Astrocyte of the hippocampus (primary cell): ENCODE results near the gene IGFL3.
A peak's percentile ranks its signal among the peaks of the same experiment; 100 is the strongest.
"Not testable (repeated sequence)": the region's sequence is repeated elsewhere in the genome, so short reads cannot be mapped to it uniquely, and the experiment has no call there.

Experiments used
- DNase-seq: peaks from one replicate; pipeline ENCODE4 v3.0.0; 2011; ENCODE audit warnings: low read depth, low spot score

Gene IGFL3

DNA sequence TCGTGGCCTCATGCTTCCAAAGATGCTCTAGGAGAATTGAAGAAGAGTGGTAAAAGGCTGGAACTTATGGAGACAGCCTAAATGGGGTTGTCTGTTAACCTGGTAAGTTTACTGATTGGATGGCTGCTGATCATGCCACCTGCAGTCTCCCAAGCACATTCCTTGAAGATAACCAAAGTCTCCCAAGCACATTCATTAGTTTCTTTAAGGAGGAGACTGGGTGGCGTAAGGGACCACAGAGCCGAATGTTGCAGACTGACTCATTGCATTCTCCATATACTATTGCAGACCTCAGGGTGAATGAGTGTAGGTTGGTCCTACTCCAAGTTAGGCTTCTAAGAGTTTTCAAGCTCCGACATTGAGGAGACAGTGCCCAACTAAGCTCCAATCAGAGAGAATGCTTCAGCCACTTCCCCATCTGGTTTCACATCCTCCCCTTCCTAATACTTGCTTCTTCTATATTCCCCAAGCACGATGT is at the start of gene IGFL3:
Gene IGFL3 (minus strand): TSS at position 51 of the 478 bp plus-strand sequence. CDS start 39 bp downstream, at position 12.
- peak; percentile 61 for DNase-seq

DNA sequence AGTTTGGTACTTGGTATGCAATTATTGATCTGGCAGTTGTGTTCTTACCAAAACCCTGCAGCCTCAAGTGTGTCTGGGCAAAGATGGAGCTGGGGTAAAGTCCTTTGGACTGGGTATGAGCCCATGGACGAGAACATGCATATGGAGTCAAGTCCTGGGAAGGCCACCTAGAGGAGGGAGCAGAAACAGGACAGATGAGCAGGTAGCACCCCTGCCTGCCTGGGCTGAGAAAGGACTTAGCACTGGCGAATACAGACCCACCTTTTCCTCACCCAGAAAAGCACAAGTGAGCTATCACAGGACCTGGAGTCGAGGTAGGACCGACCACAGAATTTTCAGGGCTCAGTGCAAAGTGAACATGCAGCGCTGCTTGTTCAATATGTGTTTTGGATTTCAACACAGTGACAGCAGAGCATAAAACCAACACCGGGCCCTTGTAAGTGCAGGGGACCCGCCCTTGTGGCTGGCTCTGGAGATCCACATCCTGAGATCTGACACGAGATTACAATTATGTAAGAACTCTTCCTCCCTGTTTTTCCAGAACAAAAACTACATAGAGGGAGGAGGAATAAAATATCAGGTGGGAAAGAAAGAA is 49.5 kb upstream of the IGFL3 start:
- DNase-seq: no peak

DNA sequence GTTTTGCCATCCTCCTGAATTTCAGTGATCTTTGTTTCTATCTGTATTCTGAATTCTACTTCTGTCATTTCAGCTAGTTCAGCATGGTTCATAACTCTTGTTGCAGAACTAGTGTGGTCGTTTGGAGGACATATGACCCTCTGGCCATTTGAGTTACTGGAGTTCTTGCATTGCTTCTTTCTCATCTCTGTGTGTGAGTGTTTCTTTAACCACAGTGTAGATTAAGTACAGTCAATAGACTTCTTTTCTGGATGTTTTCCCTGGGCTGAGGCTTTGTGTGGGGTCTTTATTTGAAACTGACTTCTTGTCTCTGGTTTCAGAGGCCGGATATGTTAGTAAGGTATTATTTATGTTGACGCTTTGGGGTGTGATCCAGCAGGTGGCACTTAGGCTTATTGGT is 38.2 kb upstream of the IGFL3 start:
- DNase-seq: no peak

DNA sequence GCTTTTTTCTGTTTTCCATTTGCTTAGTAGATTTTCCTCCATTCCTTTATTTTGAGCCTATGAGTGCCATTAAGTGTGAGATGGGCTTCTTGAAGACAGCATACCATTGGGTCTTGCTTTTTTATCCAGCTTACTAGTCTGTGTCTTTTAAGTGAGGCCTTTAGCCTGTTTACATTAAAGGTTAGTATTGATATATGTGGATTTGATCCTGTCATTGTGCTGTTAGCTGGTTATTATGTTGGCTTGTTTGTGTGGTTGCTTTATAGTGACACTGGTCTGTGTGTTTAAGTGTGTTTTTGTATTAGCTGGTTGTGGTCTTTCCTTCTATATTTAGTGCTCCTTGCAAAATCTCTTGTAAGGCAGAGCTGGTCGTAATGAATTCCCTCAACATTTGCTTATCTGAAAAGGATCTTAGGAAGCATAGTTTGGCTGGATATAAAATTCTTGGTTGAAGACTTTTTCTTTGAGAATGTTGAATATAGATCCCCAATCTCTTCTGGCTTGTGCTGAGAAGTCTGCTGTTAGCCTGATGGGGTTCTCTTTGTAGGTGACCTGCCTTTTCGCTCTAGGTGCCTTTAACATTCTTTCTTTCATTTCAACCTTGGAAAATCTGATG is 37.3 kb upstream of the IGFL3 start:
- DNase-seq: not testable (repeated sequence)

DNA sequence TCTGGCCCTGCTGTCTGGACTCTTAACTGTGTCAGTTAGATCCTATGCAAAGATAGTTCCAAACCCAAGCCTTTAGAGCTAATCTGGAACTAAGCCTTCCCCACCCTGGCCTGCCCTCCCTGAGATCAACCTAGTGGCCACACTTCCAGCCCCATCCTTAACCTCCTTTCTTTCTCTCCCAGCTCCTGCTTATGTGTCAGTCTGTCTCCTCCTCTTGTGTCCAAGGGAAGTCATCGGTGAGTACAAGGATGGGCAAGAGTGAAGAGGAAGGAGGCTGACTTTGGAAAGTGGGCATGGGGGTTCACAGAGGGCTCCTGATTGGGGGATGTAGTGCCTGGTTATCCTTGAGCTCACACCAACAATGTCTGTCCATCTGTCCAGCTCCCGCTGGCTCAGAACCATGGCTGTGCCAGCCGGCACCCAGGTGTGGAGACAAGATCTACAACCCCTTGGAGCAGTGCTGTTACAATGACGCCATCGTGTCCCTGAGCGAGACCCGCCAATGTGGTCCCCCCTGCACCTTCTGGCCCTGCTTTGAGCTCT is 35.8 kb upstream of the IGFL3 start:
- DNase-seq: no peak

DNA sequence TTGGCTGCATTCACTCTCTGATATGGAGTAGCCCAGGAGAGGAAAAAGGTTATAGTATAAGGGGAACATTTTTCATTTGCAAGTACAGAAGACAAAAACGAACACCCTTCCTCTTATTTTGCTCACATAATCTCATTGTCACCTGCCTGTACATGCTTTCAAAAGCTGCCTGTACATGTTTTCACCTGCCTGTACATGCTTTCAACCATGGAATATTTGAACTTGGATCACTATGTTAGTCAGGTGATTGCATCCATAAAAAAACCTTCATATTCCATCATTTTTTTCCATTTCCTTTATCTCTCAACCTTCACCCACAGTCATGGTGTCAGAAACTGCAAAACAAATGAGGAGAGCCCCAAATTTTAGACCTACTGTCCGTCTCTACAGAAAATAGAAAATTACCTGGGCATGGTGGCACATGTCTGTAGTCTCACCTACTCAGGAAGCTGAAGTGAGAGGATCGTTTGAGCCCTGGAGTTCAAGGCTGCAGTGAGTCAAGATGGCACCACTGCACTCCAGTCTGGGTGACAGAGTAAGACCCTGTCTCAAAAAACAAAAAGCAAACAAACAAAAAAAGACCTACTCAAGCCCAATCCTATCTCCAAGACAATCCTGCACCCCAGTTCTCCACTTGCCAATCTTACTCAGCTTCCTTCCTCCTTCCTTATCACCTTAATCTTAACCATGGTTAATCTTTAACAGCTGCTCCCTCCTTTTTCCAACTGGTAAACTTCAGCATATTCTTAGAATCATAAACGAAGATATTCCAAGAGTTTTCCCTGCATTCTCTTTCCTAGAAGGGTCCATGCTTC is 35.1 kb upstream of the IGFL3 start:
- no peak for DNase-seq

DNA sequence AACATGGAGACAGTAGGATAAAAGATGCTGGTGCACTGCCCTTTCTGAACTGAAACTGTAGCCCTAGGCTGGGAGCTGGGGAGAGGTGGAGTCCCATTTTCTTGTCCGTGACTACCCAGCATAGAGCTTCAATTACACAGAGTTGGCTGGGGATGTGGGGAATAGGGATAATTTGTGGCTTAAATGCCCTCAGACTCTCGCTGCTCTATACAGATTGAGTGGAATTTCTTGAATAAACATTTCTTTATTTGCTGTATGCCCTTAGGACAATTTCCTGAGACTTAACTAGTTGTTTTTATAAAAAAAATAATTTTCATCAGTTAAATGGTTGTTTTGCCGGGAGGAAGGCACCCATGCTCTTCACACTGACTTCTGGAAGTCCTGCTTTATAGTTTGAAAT is 30.7 kb upstream of the IGFL3 start:
- peak; percentile 5 for DNase-seq

DNA sequence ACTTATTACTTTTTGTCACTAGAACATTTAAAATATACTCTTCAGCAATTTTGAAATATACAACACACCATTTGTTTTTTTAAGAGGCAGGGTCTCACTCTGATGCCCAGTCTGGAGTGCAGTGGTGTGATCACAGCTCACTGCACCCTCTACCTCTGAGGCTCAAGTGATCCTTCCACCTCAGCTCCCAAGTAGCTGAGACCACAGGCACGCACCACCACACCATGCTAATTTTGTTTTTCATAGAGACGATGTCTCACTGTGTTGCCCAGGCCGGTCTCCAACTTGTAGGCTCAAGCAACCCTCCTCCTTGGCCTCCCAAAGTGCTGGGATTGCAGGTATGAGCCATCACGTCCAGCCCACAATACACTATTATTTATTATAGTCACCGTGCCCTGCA is 26.1 kb upstream of the IGFL3 start:
- no peak for DNase-seq

DNA sequence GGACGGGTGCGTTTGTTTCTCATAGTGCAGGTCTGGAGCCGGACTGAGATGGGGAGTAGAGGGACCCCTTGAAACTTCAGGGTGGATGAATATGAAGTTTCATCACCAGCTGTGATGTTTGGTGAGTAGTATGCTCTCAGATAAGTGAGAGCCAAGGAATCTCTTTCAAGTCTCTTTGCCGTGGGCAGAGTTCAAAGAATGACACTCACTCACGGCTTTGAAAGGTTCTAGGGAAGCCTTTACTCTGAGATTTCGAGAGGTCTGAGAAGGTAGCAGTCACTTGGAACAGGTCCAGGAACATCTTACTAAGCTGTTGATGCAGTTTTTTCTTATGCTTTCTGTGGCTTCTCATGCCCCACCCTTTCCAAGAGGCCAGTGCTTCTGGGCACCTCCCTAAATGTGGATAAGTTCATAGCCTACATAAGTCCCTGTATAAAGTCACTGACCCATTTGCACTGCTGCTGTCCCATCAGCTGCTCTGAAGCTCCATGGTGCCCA is 23.4 kb upstream of the IGFL3 start, which contains the start of gene IGFL2:
Gene IGFL2 (plus strand): TSS at position 448 of the 498 bp plus-strand sequence. CDS start 41 bp downstream, at position 489.
- peak; percentile 32 for DNase-seq

DNA sequence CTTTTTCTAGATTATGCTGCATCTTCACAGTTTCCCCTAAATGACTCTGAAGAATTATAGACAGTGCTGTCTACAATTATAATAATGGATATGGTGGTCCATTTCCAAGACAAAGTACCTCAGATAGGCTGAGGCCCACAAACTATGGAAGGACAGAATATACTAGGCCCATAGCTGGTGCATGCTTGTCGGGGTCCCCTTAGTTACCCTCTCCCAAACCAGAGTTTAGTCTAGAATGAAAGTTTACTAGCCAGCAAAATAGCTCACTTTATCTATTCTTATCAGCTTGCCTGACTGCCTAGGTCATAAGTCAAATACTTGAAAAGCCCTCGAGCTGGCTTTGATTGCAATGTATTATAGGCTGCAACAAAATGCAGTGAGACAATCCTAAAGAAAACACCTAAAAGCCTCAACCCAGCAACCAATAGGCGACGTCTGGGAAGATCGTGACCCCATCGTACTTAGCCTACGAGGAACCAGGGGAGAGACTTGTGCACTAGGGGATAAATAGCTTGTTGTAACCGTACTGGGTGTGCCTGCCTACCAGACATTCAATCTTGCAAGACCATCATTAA is 22.8 kb upstream of the IGFL3 start:
- DNase-seq: no peak

DNA sequence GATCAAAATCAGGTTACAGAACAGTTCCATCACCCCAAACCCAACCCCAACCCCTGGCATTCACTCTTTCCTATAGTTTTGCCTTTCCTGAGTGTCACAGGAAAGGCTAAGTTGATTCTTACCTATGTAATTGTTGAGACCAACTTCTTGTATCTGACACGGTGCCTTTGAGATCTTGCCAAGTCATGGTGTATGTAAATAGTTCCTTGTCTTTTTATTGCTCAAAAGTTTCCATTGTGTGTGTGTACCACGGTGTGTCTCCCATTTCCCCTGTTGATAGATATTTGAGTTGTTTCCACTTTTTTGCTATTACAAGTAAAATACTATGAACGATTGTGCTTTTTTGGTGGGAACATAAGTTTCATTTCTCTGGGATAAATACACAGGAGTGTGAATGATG is 20.3 kb upstream of the IGFL3 start:
- no peak for DNase-seq

DNA sequence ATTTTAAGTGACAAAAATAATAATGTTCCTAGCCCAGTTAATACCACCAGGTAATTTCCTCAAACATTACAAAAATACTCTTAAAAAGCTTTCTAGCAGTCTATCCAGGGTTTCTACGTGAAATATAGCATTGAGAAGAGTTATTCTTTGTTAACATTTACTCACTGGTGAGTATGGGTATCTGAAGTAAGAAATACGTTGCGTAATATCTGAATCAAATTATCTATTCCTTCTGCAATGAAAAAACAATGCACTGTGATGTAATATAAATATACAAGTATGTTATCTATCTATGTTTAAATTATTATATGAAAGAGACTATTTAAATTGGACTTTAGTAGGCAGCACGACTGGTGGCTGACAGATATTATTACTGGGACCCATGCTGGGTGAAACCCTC is 17.8 kb upstream of the IGFL3 start:
- DNase-seq: no peak

DNA sequence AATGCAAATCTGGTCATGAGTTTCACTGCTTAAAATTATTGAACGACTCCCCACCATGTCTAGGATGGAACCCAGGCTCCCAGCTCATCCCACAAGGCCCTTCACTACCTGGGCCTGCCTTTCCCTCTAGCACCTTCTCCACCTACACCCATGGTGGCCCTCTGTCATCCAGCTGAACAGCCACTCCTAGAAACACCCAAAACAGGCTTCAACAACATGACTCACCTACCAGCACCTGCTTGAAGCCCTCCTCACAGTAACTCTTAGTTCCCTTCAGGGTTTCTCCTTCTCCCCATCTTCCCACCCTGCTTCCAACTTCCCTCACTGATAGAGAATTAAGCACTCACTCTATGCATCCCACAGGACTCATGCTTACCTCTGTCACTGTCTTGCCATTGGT is 16.9 kb upstream of the IGFL3 start:
- DNase-seq: no peak

DNA sequence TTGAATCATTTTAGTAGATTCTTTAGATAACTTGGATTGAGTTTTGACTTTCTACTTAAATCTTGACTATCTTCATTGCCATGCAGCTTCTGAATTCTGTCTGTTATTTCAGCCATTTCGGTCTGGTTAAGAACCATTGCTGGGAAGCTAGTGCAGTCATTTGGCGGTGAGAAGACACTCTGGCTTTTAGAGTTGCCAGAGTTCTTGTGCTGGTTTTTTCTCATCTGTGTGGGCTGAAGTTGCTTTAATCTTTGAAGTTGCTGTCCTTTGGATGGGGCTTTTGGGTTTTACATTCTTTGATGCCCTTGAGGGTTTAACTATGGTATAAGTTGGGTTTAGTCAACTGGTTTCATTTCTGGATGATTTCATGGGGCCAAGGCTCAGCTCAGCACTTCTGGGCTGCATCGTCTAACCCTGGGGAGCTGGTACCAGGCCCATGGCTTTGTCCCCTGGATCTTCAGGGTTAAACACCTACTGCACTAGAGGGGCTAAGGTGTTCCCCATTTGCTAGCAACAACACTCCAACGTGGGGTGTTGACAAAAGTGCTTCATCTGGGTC is 13.5 kb upstream of the IGFL3 start:
- DNase-seq: no peak

DNA sequence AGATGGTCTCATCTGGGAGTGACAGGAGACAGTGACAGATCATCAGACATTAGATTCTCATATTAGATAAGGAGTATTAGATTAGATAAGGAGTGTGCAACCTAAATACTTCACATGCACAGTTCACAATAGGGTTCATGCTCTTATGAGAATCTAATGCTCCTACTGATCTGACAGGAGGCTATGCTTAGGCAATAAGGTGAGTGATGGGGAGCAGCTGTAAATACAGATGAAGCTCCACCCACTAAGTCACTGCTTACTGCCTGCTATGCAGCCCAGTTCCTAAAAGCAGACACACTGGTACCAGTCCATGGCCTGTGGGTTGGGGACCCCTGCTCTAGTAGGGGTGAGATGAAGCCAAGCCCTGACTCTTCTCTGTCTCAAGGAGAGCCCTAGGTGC is 10.0 kb upstream of the IGFL3 start:
- no peak for DNase-seq

DNA sequence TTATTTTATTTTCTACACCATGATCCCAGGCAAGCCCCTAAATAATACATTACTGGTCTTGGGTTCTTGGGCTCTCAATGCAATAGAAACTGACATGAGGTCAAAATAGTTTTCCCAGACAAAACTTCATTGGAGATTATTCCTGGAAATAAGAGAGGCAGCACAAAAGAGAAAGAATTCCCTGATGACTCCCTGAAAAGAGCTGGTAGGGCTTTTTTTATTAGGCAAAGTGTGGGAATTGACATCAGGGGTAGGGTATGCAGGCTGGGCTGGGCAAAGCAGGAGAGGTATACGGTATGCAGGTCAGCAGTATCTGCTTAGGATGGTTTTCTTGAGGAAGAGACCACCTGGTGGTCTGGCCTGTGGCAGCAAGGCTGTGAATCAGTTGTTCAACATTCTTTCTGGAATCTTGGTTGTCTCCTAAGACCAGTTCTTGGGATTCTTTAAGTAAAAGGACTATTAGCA is 9.3 kb upstream of the IGFL3 start:
- DNase-seq: peak; percentile 61

DNA sequence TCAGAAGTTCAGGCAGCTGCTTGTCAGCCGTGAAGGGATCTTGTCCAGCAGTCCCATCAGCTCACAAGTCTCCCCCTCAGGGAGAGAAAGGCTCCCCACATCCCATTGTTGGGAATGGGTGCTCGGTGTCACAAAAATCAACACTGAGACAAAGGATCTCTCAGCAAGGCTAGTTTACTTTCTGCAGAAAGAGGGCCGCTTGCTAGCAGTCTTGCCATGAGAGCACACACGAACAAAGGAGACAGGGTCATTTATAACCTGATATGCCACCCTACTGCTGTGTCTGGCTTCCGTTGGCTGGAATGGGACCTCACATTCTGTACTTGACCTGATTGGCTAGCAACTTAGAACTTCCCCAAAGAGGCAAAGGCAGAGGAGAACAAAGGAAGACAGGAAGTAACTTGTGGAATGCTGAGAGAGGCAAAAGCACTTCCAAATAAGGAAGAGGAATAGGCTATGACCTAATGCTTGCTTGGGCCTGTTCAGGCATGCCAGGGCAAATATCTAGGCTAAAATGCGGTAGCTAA is 8.7 kb upstream of the IGFL3 start:
- peak; percentile 97 for DNase-seq

DNA sequence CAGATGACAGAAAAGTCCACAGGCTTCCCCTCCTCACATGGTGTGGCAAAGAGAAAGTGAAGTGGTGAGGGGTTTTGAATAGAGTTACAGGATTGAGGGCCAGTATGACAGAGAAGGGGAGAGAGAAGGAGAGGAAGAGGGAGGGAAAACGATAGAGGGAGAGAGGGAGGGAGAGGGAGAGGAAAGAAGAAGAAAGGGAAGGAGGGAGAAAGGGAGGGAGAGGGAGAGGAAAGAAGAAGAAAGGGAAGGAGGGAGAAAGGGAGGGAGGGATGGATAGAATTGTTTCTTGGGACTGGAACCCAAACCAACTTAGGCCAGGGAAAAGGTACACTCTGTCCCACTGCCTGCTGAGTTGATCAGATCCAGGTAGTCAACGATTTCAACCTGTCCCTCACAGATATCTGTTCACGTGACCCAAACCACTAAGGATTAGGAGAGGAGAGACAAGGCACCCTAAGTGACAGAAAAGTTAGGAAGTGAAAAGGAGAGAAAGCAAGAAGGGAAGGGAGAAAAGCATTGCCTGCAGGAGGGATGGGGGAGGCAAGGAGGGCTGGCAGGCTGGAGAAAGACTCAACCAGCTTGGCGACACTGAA is 8.1 kb upstream of the IGFL3 start:
- no peak for DNase-seq

DNA sequence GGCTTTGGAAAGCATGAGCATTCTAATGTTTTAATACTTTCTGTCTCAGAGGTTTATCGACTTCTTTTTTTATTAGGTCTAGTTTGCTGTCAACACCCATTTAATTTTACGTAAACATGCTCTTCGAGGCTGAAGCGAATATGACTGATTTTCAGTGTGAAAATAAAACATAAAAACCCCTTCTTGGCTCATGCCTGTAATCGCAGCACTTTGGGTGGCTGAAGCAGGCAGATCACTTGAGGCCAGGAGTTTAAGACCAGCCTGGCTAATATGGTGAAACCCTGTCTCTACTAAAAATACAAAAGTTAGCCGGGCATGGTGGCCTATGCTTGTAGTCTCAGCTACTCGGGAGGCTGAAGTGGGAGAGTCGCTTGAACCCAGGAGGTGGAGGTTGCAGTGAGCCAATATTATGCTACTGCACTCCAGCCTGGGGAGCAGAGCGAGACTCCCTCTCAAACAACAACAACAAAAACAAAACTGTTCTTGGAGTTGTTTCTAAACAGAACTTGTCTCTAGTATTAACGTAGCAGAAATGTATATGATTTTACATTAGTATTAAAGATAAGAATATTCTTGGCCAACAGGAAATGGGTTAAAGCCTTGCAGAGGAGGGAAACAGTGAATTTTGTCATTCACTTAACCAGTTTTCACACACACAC is 7.1 kb upstream of the IGFL3 start:
- DNase-seq: peak; percentile 39

DNA sequence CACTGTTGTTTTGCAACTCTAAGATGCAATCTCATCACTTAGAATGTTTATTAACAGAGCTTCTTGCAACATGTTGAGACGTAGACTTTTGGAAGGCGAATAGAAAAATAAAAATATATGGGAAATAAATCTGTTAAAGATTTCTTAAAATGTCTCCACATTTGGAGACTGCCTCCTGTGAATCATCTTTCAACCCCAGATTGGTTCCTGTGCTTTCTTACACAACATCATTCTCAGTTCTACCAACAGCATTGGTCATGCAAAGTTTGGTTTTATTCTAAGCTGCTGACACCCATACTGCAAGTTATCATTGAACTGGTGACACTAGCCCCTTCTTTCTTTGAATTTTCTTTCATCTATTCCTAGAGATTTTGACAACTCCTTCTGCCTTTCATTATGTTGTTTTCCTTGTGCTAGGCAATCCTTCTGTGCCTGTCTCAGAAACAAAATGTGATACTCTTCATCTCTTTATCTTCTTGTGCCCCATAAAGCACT is 1.6 kb upstream of the IGFL3 start:
- no peak for DNase-seq
